ENCODE data around the gene CCR1.

CCR1 gene

DNA sequence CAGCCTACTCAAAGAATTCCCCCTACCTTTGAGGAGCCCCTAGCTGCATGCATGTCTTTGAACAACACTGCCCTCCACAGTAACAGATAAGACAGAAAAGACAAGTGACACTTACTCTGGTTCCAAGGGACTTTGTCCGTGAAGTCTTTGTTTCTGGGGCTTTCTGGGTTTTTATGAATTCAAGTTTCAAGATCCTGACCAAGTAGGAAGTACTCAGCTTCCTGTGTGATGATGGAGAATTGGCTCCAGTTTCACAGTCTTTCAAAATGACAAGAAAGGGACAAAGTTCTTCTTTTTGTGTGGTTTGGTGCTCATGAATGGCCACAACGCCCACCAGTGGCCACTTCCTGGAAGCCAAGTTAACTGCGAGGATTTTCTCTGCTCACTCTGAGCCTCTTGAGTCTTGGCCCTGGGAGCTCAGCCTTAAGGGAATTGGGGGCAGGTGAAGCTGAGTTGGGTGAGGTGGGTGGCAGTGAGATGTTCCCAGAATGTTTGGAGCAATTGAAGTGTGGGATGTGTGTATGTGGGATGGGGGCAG, at the start of gene CCR1:
CCR1 (minus strand) TSS at position 147 of the 538 bp plus-strand sequence. CDS start 4,000 bp downstream, outside the sequence.
- Histone ChIP-seq H3K9ac (no peak within 1 kb of the TSS), H3K4me2 (ENCODE audit: low read length) (no peak within 1 kb of the TSS), H2AFZ (no peak within 1 kb of the TSS), H3K9me3 (ENCODE audit: control insufficient read depth, low read length) (no peaks in the 10 kb centered on the region), H3K27me3 (ENCODE audit: control insufficient read depth, insufficient read depth, low read length) (no peaks in the 10 kb centered on the region), H3K27ac (no peak within 1 kb of the TSS), H3K79me2 (no peaks in the 10 kb centered on the region), H3K4me1 (peaks cover 12% of the 10 kb centered on the region), H3K36me3 (ENCODE audit: control insufficient read depth, insufficient read depth, low read length) (no peaks in the 10 kb centered on the region), H3K4me3 (ENCODE audit: low read depth, low read length) (no peak within 1 kb of the TSS)
- TF ChIP-seq, protein P1, sequence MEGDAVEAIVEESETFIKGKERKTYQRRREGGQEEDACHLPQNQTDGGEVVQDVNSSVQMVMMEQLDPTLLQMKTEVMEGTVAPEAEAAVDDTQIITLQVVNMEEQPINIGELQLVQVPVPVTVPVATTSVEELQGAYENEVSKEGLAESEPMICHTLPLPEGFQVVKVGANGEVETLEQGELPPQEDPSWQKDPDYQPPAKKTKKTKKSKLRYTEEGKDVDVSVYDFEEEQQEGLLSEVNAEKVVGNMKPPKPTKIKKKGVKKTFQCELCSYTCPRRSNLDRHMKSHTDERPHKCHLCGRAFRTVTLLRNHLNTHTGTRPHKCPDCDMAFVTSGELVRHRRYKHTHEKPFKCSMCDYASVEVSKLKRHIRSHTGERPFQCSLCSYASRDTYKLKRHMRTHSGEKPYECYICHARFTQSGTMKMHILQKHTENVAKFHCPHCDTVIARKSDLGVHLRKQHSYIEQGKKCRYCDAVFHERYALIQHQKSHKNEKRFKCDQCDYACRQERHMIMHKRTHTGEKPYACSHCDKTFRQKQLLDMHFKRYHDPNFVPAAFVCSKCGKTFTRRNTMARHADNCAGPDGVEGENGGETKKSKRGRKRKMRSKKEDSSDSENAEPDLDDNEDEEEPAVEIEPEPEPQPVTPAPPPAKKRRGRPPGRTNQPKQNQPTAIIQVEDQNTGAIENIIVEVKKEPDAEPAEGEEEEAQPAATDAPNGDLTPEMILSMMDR (IDR thresholded peaks at IDR 0.05) = peak; percentile 38

DNA sequence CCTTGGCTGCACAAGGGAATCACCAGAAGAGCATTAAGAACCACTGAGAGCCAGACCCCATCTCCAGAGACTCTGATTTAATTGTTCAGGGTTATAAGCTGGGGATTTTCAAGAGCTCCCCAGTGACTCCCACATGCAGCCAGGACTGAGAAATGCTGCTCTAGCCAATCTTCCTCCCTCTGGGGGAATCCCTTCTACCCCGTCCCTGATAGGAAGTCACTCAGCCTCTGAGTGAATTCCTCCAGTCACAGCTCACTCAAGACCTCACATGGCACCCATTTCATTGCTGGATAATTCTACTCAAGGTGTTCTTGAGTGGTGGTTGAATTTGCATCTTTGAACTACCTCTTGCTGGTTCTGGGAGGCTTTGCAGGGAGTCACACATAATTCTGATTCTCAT, 44.9 kb upstream of the CCR1 start:
- no peaks in the 10 kb centered on the region for H3K4me1 ChIP-seq
- no peak overlapping the region for H3K9ac ChIP-seq
- TF ChIP-seq, protein P1 (IDR thresholded peaks at IDR 0.05) = no peak
- no peaks in the 10 kb centered on the region for H3K9me3 ChIP-seq (ENCODE audit: control insufficient read depth, low read length)
- no peaks in the 10 kb centered on the region for H3K27me3 ChIP-seq (ENCODE audit: control insufficient read depth, insufficient read depth, low read length)
- no peak overlapping the region for H3K4me3 ChIP-seq (ENCODE audit: low read depth, low read length)
- H3K36me3 ChIP-seq (ENCODE audit: control insufficient read depth, insufficient read depth, low read length) = no peaks in the 10 kb centered on the region
- H3K79me2 ChIP-seq = no peaks in the 10 kb centered on the region
- H3K27ac ChIP-seq = no peak overlapping the region
- H2AFZ ChIP-seq = no peak overlapping the region
- H3K4me2 ChIP-seq (ENCODE audit: low read length) = no peak overlapping the region

DNA sequence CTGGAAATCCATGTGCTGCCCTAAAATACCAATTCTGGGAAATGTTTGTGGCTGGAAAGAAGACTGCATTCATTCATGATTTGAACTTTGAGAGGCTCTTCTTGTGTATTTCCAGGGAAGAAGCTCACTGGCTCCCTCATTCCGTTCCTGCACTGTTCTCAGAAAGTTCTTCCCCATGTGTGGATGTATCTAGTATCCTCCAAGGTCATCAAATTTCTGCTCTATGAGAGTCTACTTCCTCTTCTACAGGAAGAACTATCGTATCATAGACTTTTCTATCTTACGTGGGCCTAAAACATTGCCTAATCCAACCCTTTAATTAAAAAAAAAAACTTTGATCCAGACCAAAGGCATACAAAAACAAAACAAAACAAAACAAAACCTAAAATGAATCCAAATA, 37.0 kb upstream of the CCR1 start:
- TF ChIP-seq, protein P1 (IDR thresholded peaks at IDR 0.05) = no peak
- H3K36me3 ChIP-seq (ENCODE audit: control insufficient read depth, insufficient read depth, low read length) = no peaks in the 10 kb centered on the region
- H3K4me3 ChIP-seq (ENCODE audit: low read depth, low read length) = no peak overlapping the region
- H3K27me3 ChIP-seq (ENCODE audit: control insufficient read depth, insufficient read depth, low read length) = no peaks in the 10 kb centered on the region
- no peaks in the 10 kb centered on the region for H3K9me3 ChIP-seq (ENCODE audit: control insufficient read depth, low read length)
- H3K4me2 ChIP-seq (ENCODE audit: low read length) = no peak overlapping the region
- no peaks in the 10 kb centered on the region for H3K4me1 ChIP-seq
- H3K79me2 ChIP-seq = no peaks in the 10 kb centered on the region
- H3K27ac ChIP-seq = no peak overlapping the region
- no peak overlapping the region for H2AFZ ChIP-seq
- H3K9ac ChIP-seq = no peak overlapping the region

DNA sequence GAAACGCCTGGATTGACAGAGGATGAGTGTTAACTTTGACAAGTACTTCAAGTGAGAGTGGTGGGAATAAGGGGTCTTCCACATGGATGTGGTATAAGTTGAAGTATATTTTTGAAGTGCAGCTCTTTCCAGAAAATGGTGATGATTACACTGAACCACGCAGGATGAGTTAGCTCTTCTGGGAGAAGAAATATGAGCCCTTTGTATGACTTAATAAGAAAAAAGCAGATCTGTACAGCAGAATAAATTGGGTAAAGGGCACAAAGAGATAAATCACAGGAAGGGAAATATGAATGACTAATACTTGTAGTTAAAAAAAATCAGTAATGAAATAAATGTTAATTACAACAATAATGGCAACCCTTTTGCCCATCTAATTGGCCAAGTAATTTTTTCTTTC, 35.4 kb upstream of the CCR1 start:
- H3K27me3 ChIP-seq (ENCODE audit: control insufficient read depth, insufficient read depth, low read length) = no peaks in the 10 kb centered on the region
- no peaks in the 10 kb centered on the region for H3K36me3 ChIP-seq (ENCODE audit: control insufficient read depth, insufficient read depth, low read length)
- no peak overlapping the region for H3K9ac ChIP-seq
- no peak overlapping the region for H3K4me3 ChIP-seq (ENCODE audit: low read depth, low read length)
- no peak overlapping the region for H2AFZ ChIP-seq
- H3K4me1 ChIP-seq = no peaks in the 10 kb centered on the region
- TF ChIP-seq, protein P1 (IDR thresholded peaks at IDR 0.05) = no peak
- H3K27ac ChIP-seq = no peak overlapping the region
- no peaks in the 10 kb centered on the region for H3K9me3 ChIP-seq (ENCODE audit: control insufficient read depth, low read length)
- H3K79me2 ChIP-seq = no peaks in the 10 kb centered on the region
- H3K4me2 ChIP-seq (ENCODE audit: low read length) = no peak overlapping the region

DNA sequence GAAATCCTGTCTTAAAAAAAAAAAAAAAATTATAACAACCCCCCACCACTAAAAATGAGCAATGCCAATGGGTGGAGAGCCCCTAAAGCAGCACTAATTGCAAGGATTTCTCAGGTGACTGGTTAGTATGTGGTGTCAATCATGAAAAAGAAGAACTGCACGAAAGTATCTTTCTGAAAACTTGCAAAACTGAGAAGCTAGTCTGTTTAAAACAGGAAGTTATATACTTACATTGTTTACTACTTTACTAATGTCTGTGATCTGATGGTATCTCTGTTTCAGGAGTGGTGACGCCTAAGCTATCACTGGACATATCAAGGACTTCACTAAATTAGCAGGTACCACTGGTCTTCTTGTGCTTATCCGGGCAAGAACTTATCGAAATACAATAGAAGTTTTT, 34.0 kb upstream of the CCR1 start, which contains the start of gene CCR3:
CCR3 (plus strand) TSS at position 341 of the 400 bp plus-strand sequence. CDS start 22,699 bp downstream, outside the sequence.
- no peak within 1 kb of the TSS for H2AFZ ChIP-seq
- no peaks in the 10 kb centered on the region for H3K27me3 ChIP-seq (ENCODE audit: control insufficient read depth, insufficient read depth, low read length)
- H3K4me2 ChIP-seq (ENCODE audit: low read length) = no peak within 1 kb of the TSS
- H3K27ac ChIP-seq = no peak within 1 kb of the TSS
- H3K4me3 ChIP-seq (ENCODE audit: low read depth, low read length) = no peak within 1 kb of the TSS
- H3K9me3 ChIP-seq (ENCODE audit: control insufficient read depth, low read length) = no peaks in the 10 kb centered on the region
- TF ChIP-seq, protein P1 (IDR thresholded peaks at IDR 0.05) = no peak
- H3K4me1 ChIP-seq = no peaks in the 10 kb centered on the region
- H3K9ac ChIP-seq = no peak within 1 kb of the TSS
- H3K36me3 ChIP-seq (ENCODE audit: control insufficient read depth, insufficient read depth, low read length) = no peaks in the 10 kb centered on the region
- H3K79me2 ChIP-seq = no peaks in the 10 kb centered on the region
